Measurements from ENCODE around the gene ARHGAP6. TPM values are rescaled to one million over a fixed set of nuclear protein-coding genes. Genes with fewer than 3 reads are reported as not detected.

Gene ARHGAP6
- total and polyA plus RNA-seq, 9 of the 15 experiments (the other 6 are each of a cell fraction or from before 2014, with no cell fraction given) = 12.5 to 63.6 (median 41.8) TPM

- Histone ChIP-seq H4K20me1 (replicated peaks; ENCODE audit: control insufficient read depth, insufficient read depth, low read length) (no peaks in the 10 kb centered on the region), H3K9ac (ENCODE audit: insufficient read depth in 1 of 2, low read depth in 2 of 2, low read length in 2 of 2) (peak overlapping the region in 1 of 2 experiments; percentile 67; a peak in 1 of 4 replicates), H3K9me3 (replicated peaks; ENCODE audit: control insufficient read depth, insufficient read depth, low read depth, low read length) (0 out of 2 replicates have a peak, but pooled peaks cover under 1% of the 10 kb centered on the region), H3K27me3 (ENCODE audit: control insufficient read depth in 2 of 2, insufficient read depth in 2 of 2, low read length in 2 of 2) (no peaks in the 10 kb centered on the region), H3K36me3 (ENCODE audit: control insufficient read depth, insufficient read depth, low read length) (peaks cover 39% of the 10 kb centered on the region), H3K4me1 (replicated peaks in 1 of 2; ENCODE audit: control insufficient read depth in 2 of 2, insufficient read depth in 2 of 2, low read length in 2 of 2) (peaks cover 6 to 74% of the 10 kb centered on the region in 2 experiments), H3K4me2 (ENCODE audit: insufficient read depth, low read length) (peak overlapping the region; percentile 53), H2AFZ (ENCODE audit: low read depth, low read length) (no peak overlapping the region), H3K27ac (ENCODE audit: extremely low read depth, low read depth, low read length) (peak overlapping the region; percentile 87), H3K79me2 (ENCODE audit: control insufficient read depth, insufficient read depth, low read length) (peaks cover 98% of the 10 kb centered on the region), H3K4me3 (no peak overlapping the region), H3K9me1 (ENCODE audit: control insufficient read depth, insufficient read depth, low read length) (no peaks in the 10 kb centered on the region)
- DNase-seq (ENCODE audit: extremely low read depth in 1 of 4, low spot score in 3 of 4) (no peak), FAIRE-seq (peak; percentile 19), ATAC-seq (no peak; the same call in 2 of the 3 replicates)
- BruUV-seq (replicated peaks) = no TSS peak
- in situ Hi-C loops (cut with MboI) = no loop called here
- intact Hi-C loops (cut with micrococcal nuclease) = no loop called here
- 15% methylated on average over 1 of the region's 1 CpG for WGBS (ENCODE audit: insufficient coverage, low coverage, missing lambda C conversion rate)
- CTCF ChIA-PET (ENCODE audit: low intra/inter-chr PET ratio) = no interaction called here
- POLR2A ChIA-PET = interaction anchor here (0.7 kb wide), 1 partner anchor 1708 kb away, joined by 3 read pairs; no protein-coding TSS in a partner anchor
- TF ChIP-seq HOMEZ (CRISPR knock-in tag; IDR thresholded peaks at IDR 0.05) (no peak), SRF (CRISPR knock-in tag; IDR thresholded peaks at IDR 0.05) (no peak), NCOA2 (IDR thresholded peaks at IDR 0.05; ENCODE audit: partially characterized antibody in 2 of 2) (no peak), IRF1 (CRISPR knock-in tag; IDR thresholded peaks at IDR 0.05; ENCODE audit: borderline replicate concordance) (no peak), NR0B1 (IDR thresholded peaks at IDR 0.05; ENCODE audit: partially characterized antibody) (no peak), TCFL5 (CRISPR knock-in tag; conservative IDR thresholded peaks at IDR 0.05) (no peak), KDM2B (CRISPR knock-in tag; IDR thresholded peaks at IDR 0.05) (no peak), ZBTB49 (CRISPR knock-in tag; IDR thresholded peaks at IDR 0.05; ENCODE audit: borderline replicate concordance) (no peak), ZNF408 (CRISPR knock-in tag; IDR thresholded peaks at IDR 0.05; ENCODE audit: low read depth) (no peak), MITF (IDR thresholded peaks at IDR 0.05) (no peak), EP400 (IDR thresholded peaks at IDR 0.05) (peak; percentile 16; the same call in 1 of the 2 replicates)
Measured at GRCh38 chrX:11414091-11414490, 251.6 kb downstream of the ARHGAP6 start.
